DOHH2 (cell line): ENCODE data around the gene ATL2.
"Not testable (repeated sequence)": the region's sequence is repeated elsewhere in the genome, so short reads cannot be mapped to it uniquely, and the experiment has no call there.

Experiments used
- H3F3A ChIP-seq: fragments of 200-600 bp; sonication (generic), shearing (Covaris generic); 2 replicates; pipeline ENCODE4 v1.6.0; 2016; ENCODE audit warnings: antibody characterized with exemption, mild to moderate bottlenecking; ENCODE audit not compliant: control insufficient read depth, insufficient read depth
- H3K27ac ChIP-seq: fragments of 200-600 bp; sonication (generic); 2 replicates; pipeline ENCODE4 v1.5.1; 2014; ENCODE audit warnings: low read depth, mild to moderate bottlenecking, low read length, moderate library complexity
- H3K27me3 ChIP-seq: fragments of 200-600 bp; sonication (generic); 2 replicates; pipeline ENCODE4 v1.6.1; 2014; ENCODE audit warnings: mild to moderate bottlenecking, low read length, mixed read lengths; ENCODE audit not compliant: control insufficient read depth
- H3K36me3 ChIP-seq: fragments of 200-600 bp; sonication (generic); 2 replicates; pipeline ENCODE4 v1.6.1; 2014; ENCODE audit warnings: mild to moderate bottlenecking, low read length, moderate library complexity, mixed read lengths; ENCODE audit not compliant: control insufficient read depth
- H3K4me1 ChIP-seq: fragments of 200-600 bp; sonication (generic); 2 replicates; pipeline ENCODE4 v1.6.1; 2014; ENCODE audit warnings: mild to moderate bottlenecking, low read length, mixed read lengths; ENCODE audit not compliant: control insufficient read depth
- H3K4me2 ChIP-seq: fragments of 200-600 bp; sonication (generic); 2 replicates; pipeline ENCODE4 v1.6.0; 2014; ENCODE audit warnings: mild to moderate bottlenecking, low read length, moderate library complexity
- H3K4me3 ChIP-seq: fragments of 200-600 bp; sonication (generic); 2 replicates; pipeline ENCODE4 v1.5.1; 2014; ENCODE audit warnings: mild to moderate bottlenecking, low read length, mixed read lengths
- H3K79me2 ChIP-seq: fragments of 200-600 bp; sonication (generic); 2 replicates; pipeline ENCODE4 v1.6.1; 2014; ENCODE audit warnings: mild to moderate bottlenecking, low read length, mixed read lengths; ENCODE audit not compliant: control insufficient read depth
- H3K9me2 ChIP-seq: fragments of 200-600 bp; sonication (generic); replicated peaks from 2 replicates; pipeline ENCODE4 v1.6.1; 2014; ENCODE audit warnings: mild to moderate bottlenecking, low read length, mixed read lengths; ENCODE audit not compliant: control insufficient read depth
- H3K9me3 ChIP-seq: fragments of 200-600 bp; sonication (generic); 2 replicates; pipeline ENCODE4 v1.6.1; 2014; ENCODE audit warnings: antibody characterized with exemption, low read length, mixed read lengths; ENCODE audit not compliant: control insufficient read depth, insufficient read depth
- H4K20me1 ChIP-seq: fragments of 200-600 bp; sonication (generic); 2 replicates; pipeline ENCODE4 v1.6.0; 2014; ENCODE audit warnings: low read depth, mild to moderate bottlenecking, antibody characterized with exemption, low read length, moderate library complexity; ENCODE audit not compliant: control insufficient read depth, insufficient read depth
- EZH2phosphoT487 ChIP-seq: fragments of 200-600 bp; sonication (generic); IDR thresholded peaks from 2 replicates; pipeline ENCODE4 v1.6.1; 2017; ENCODE audit warnings: borderline replicate concordance, mild to moderate bottlenecking, antibody characterized with exemption, low read length, moderate library complexity, mixed read lengths
- TF ChIP-seq, protein P1 (sequence below): fragments of 200-600 bp; sonication (generic); IDR thresholded peaks from one replicate; pipeline ENCODE4 v1.5.1; 2014; ENCODE audit warnings: antibody characterized with exemption, mild to moderate bottlenecking, low read depth, low read length; ENCODE audit not compliant: poor library complexity, severe bottlenecking

ATL2 gene

GRCh38 chr2:38260972-38261371 is 116.1 kb downstream of the ATL2 start:
- no peaks in the 10 kb centered on the region for H3K27me3 ChIP-seq

DNA sequence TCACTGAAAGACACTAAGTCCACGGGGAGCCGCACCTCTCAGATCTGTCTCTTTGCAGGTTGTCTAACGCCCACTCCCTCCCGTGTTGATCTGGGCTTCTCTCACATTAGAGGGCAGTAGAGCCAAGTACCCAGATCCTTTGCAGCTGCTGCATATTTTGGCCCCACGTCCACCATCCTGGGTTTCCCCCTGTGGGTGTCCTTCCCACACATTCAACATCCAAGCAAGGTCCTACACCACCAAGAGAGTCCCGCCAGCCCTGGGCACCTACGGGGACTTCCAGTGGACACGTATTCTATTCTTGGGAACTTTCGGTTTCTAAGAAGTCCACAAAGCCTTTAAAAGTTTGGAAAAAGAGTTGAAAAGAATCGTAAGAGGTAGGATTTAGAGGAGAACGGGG is 116.6 kb downstream of the ATL2 start:
- Histone ChIP-seq H3K4me2 (no peak overlapping the region), H3K27ac (no peak overlapping the region), H3K36me3 (no peaks in the 10 kb centered on the region)

More at GRCh38 chr2:38260972-38261371, 116.1 kb downstream of the ATL2 start:
- Histone ChIP-seq H3K4me1 (no peaks in the 10 kb centered on the region), H3K9me3 (no peaks in the 10 kb centered on the region), H4K20me1 (no peaks in the 10 kb centered on the region), H3K4me2 (no peak overlapping the region), H3K79me2 (no peaks in the 10 kb centered on the region), H3K9me2 (no peaks in the 10 kb centered on the region), H3F3A (no peaks in the 10 kb centered on the region), H3K4me3 (no peak overlapping the region), H3K27ac (no peak overlapping the region), H3K36me3 (no peaks in the 10 kb centered on the region)
- no peak for TF ChIP-seq EZH2phosphoT487
- TF ChIP-seq, protein P1, sequence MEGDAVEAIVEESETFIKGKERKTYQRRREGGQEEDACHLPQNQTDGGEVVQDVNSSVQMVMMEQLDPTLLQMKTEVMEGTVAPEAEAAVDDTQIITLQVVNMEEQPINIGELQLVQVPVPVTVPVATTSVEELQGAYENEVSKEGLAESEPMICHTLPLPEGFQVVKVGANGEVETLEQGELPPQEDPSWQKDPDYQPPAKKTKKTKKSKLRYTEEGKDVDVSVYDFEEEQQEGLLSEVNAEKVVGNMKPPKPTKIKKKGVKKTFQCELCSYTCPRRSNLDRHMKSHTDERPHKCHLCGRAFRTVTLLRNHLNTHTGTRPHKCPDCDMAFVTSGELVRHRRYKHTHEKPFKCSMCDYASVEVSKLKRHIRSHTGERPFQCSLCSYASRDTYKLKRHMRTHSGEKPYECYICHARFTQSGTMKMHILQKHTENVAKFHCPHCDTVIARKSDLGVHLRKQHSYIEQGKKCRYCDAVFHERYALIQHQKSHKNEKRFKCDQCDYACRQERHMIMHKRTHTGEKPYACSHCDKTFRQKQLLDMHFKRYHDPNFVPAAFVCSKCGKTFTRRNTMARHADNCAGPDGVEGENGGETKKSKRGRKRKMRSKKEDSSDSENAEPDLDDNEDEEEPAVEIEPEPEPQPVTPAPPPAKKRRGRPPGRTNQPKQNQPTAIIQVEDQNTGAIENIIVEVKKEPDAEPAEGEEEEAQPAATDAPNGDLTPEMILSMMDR, result no peak

DNA sequence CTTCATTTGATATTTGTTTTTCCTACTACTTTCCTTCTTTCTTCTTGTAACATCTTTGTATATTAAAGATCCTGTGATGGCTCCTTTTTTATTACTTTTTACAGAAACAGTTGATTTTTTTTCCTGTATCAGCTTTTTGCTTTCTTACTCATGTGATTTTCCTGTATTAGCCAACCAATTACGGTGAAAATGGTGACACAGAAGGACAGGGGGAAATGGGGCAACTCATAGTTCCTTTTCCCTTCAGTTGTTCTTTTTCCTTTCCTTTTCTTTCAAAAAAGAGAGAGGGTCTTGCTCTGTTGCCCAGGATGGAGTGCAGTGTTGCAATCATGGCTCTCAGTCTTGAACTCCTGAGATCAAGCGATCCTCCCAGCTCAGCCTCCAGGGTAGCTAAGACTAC is 117.8 kb downstream of the ATL2 start:
- no peaks in the 10 kb centered on the region for H3K9me2 ChIP-seq
- H3K79me2 ChIP-seq, result no peaks in the 10 kb centered on the region
- H3K9me3 ChIP-seq, result no peaks in the 10 kb centered on the region
- no peaks in the 10 kb centered on the region for H3K27me3 ChIP-seq
- no peaks in the 10 kb centered on the region for H4K20me1 ChIP-seq
- H3K4me2 ChIP-seq, result no peak overlapping the region
- TF ChIP-seq, protein P1, result no peak
- TF ChIP-seq EZH2phosphoT487, result no peak
- H3F3A ChIP-seq, result no peaks in the 10 kb centered on the region
- no peak overlapping the region for H3K4me3 ChIP-seq
- H3K36me3 ChIP-seq, result no peaks in the 10 kb centered on the region
- no peak overlapping the region for H3K27ac ChIP-seq
- H3K4me1 ChIP-seq, result no peaks in the 10 kb centered on the region

More for the DNA sequence above, 116.6 kb downstream of the ATL2 start:
- Histone ChIP-seq H4K20me1 (no peaks in the 10 kb centered on the region), H3K79me2 (no peaks in the 10 kb centered on the region), H3F3A (no peaks in the 10 kb centered on the region), H3K27me3 (no peaks in the 10 kb centered on the region), H3K9me3 (no peaks in the 10 kb centered on the region), H3K4me3 (no peak overlapping the region), H3K9me2 (no peaks in the 10 kb centered on the region), H3K4me1 (no peaks in the 10 kb centered on the region)
- TF ChIP-seq, protein P1, result no peak
- TF ChIP-seq EZH2phosphoT487, result no peak

DNA sequence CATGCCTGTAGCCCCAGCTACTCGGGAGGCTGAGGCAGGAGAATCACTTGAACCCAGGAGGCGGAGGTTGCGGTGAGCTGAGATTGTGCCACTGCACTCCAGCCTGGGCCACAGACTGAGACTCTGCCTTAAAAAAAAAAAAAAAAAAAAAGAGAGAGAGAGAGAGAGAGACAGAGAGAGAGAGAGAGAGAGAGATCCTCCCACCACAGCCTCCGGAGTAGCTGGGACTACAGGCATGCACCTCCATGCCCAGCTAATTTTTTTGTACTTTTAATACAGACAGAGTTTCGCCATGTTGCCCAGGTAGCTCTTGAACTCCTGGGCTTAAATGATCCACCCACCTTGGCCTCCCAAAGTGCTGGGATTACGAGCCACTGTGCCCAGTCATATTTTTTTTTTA is 119.4 kb downstream of the ATL2 start:
- H3K36me3 ChIP-seq, result not testable (repeated sequence)

More for the DNA sequence above, 119.4 kb downstream of the ATL2 start:
- H3K4me2 ChIP-seq, H4K20me1 ChIP-seq, H3F3A ChIP-seq, H3K9me2 ChIP-seq, H3K27me3 ChIP-seq, H3K9me3 ChIP-seq, H3K27ac ChIP-seq, H3K4me1 ChIP-seq, H3K79me2 ChIP-seq, H3K4me3 ChIP-seq: not testable (repeated sequence)
